ENCODE measurements around the gene HES5. TPM values are rescaled to one million over a fixed set of nuclear protein-coding genes. Genes with fewer than 3 reads are reported as not detected.

The HES5 gene
- total RNA-seq, 6 experiments from 2014 or later, result 0.18 to 0.25 TPM; not detected in 4

GRCh38 chr1:2504225-2504948, 25.7 kb downstream of the HES5 start:
- ATAC-seq (no peak), DNase-seq (no peak)
- no peak for TF ChIP-seq CTCF (IDR thresholded peaks at IDR 0.05)
- no peak for TF ChIP-seq POLR2A (IDR thresholded peaks at IDR 0.05)
- Histone ChIP-seq H3K4me3 (no peak overlapping the region), H3K4me1 (no peaks in the 10 kb centered on the region), H3K36me3 (peaks cover 0 to 11% (median 6%) of the 10 kb centered on the region in 4 donors), H3K9me3 (no peaks in the 10 kb centered on the region), H3K27me3 (no peaks in the 10 kb centered on the region), H3K27ac (no peak overlapping the region)
- WGBS (ENCODE audit: insufficient coverage, low coverage, low lambda C conversion rate, missing lambda C conversion rate), result no CpG with 5 or more reads among the region's 36 CpGs
- intact Hi-C loops (cut with DNase I), result no loop called here

GRCh38 chr1:2503554-2504224, 26.4 kb downstream of the HES5 start:
- TF ChIP-seq POLR2A (IDR thresholded peaks at IDR 0.05), result no peak
- TF ChIP-seq CTCF (IDR thresholded peaks at IDR 0.05), result no peak
- ATAC-seq, result no peak
- H3K9me3 ChIP-seq, result no peaks in the 10 kb centered on the region
- intact Hi-C loops (cut with DNase I), result no loop called here
- H3K36me3 ChIP-seq, result peaks cover 0 to 7% (median 4%) of the 10 kb centered on the region in 4 donors
- H3K4me3 ChIP-seq, result no peak overlapping the region
- 47% methylated on average over 11 of the region's 42 CpGs for WGBS (ENCODE audit: insufficient coverage, low coverage, low lambda C conversion rate, missing lambda C conversion rate)
- no peaks in the 10 kb centered on the region for H3K27me3 ChIP-seq
- no peaks in the 10 kb centered on the region for H3K4me1 ChIP-seq
- no peak for DNase-seq
- H3K27ac ChIP-seq, result no peak overlapping the region

GRCh38 chr1:2502661-2503553, 27.2 kb downstream of the HES5 start:
- DNase-seq (no peak), ATAC-seq (no peak)
- no peaks in the 10 kb centered on the region for H3K4me1 ChIP-seq
- H3K9me3 ChIP-seq, result no peaks in the 10 kb centered on the region
- intact Hi-C loops (cut with DNase I), result no loop called here
- no peak for TF ChIP-seq POLR2A (IDR thresholded peaks at IDR 0.05)
- TF ChIP-seq CTCF (IDR thresholded peaks at IDR 0.05), result no peak
- peaks cover 0 to 2% (median 0%) of the 10 kb centered on the region in 4 donors for H3K36me3 ChIP-seq
- H3K4me3 ChIP-seq, result no peak overlapping the region
- no peaks in the 10 kb centered on the region for H3K27me3 ChIP-seq
- WGBS (ENCODE audit: insufficient coverage, low coverage, low lambda C conversion rate, missing lambda C conversion rate), result no CpG with 5 or more reads among the region's 36 CpGs
- H3K27ac ChIP-seq, result no peak overlapping the region

- ATAC-seq, result no peak
- intact Hi-C loops (cut with DNase I), result no loop called here
- no peak overlapping the region for H3K4me3 ChIP-seq
- no peak overlapping the region for H3K27ac ChIP-seq
- no peaks in the 10 kb centered on the region for H3K27me3 ChIP-seq
- TF ChIP-seq POLR2A (IDR thresholded peaks at IDR 0.05) (no peak), CTCF (IDR thresholded peaks at IDR 0.05) (no peak)
- no peaks in the 10 kb centered on the region for H3K36me3 ChIP-seq
- no peak for DNase-seq
- 70% methylated on average over 2 of the region's 34 CpGs for WGBS (ENCODE audit: insufficient coverage, low coverage, low lambda C conversion rate, missing lambda C conversion rate)
- no peaks in the 10 kb centered on the region for H3K9me3 ChIP-seq
- no peaks in the 10 kb centered on the region for H3K4me1 ChIP-seq
These were observed 27.9 kb downstream of the HES5 start for GRCh38 chr1:2502210-2502609.
